Suprapubic skin (tissue), 4 donors: ENCODE measurements around the gene ANKRD44. TPM values are rescaled to one million over a fixed set of nuclear protein-coding genes. Genes with fewer than 3 reads are reported as not detected.

Source experiments
- DNase-seq, 2 donors: peaks; one replicate each; pipeline ENCODE4 v3.0.0-alpha.2; 2019; ENCODE audit warnings: low spot score in 2 of 2
- H3K27ac ChIP-seq: fragments of 200-600 bp; sonication (generic); one replicate; pipeline ENCODE4 v1.5.1; 2019
- H3K27me3 ChIP-seq: fragments of 200-600 bp; sonication (generic); one replicate; pipeline ENCODE4 v1.5.1; 2019
- H3K36me3 ChIP-seq: fragments of 200-600 bp; sonication (generic); one replicate; pipeline ENCODE4 v1.5.1; 2019
- H3K4me1 ChIP-seq: fragments of 200-600 bp; sonication (generic); one replicate; pipeline ENCODE4 v1.5.1; 2019
- H3K4me3 ChIP-seq: fragments of 200-600 bp; sonication (generic); one replicate; pipeline ENCODE4 v1.5.1; 2019; ENCODE audit warnings: mild to moderate bottlenecking
- H3K9me3 ChIP-seq: fragments of 200-600 bp; sonication (generic); one replicate; pipeline ENCODE4 v1.5.1; 2019
- EP300 ChIP-seq: sonication (generic); formaldehyde crosslinking; IDR thresholded peaks from one replicate; pipeline ENCODE4 v1.6.1; 2017; ENCODE audit warnings: antibody characterized with exemption
- POLR2A ChIP-seq, 2 donors: fragments of 450-650 bp; IDR thresholded peaks; one replicate each; pipeline ENCODE4 v1.6.1; 2017; ENCODE audit warnings: antibody characterized with exemption in 2 of 2, mild to moderate bottlenecking in 2 of 2, moderate library complexity in 2 of 2
- POLR2AphosphoS5 ChIP-seq, 3 donors: sonication (generic); formaldehyde crosslinking; IDR thresholded peaks; one replicate each; pipeline ENCODE4 v1.6.1; 2017; ENCODE audit warnings: antibody characterized with exemption in 3 of 3
- WGBS: methylation state at CpG from one replicate; pipeline ENCODE4 v1.1.5; 2018; 5-methylcytosine and 5-hydroxymethylcytosine counted together
- total RNA-seq, 4 donors: library from RNA; depleted of rRNA; stranded (reverse); fragments of >200 nt; gene quantifications; one replicate each; pipeline ENCODE4 v1.1.0, GENCODE V29; 2016
- TF ChIP-seq, protein P1 (sequence below), 2 donors: fragments of 200-600 bp in 1 of 2; fragments of 450-650 bp in 1 of 2; sonication (generic) in 1 of 2; IDR thresholded peaks; one replicate each; pipeline ENCODE4 v1.5.1; 2016 to 2019; ENCODE audit warnings: antibody characterized with exemption in 2 of 2, mild to moderate bottlenecking in 1 of 2, moderate library complexity in 1 of 2

ANKRD44 gene
- total RNA-seq, 4 donors from 2014 or later: 6.3 to 34.4 (median 17.8) TPM

DNA sequence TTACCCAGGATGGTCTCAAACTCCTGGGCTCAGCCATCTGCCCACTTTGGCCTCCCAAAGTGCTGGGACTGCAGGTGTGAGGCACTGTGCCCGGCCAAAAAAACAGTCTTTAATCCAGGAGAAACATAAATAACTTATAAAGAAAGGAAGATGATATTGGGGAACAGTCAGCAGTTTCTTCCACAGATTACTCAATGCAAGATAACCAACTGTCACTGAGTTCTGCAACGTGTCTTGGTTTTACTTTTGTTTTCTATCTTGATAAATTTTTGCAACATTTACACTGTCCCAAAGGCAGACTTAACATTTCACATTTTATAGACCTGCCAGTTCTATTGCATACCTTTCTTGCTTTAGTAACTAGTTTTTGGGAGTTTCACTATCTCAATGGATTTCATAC lies 71.1 kb downstream of the ANKRD44 start:
- H3K27me3 ChIP-seq: no peaks in the 10 kb centered on the region
- TF ChIP-seq POLR2A (IDR thresholded peaks at IDR 0.05) (no peak), EP300 (no peak), POLR2AphosphoS5 (IDR thresholded peaks at IDR 0.05) (no peak)
- TF ChIP-seq, protein P1, sequence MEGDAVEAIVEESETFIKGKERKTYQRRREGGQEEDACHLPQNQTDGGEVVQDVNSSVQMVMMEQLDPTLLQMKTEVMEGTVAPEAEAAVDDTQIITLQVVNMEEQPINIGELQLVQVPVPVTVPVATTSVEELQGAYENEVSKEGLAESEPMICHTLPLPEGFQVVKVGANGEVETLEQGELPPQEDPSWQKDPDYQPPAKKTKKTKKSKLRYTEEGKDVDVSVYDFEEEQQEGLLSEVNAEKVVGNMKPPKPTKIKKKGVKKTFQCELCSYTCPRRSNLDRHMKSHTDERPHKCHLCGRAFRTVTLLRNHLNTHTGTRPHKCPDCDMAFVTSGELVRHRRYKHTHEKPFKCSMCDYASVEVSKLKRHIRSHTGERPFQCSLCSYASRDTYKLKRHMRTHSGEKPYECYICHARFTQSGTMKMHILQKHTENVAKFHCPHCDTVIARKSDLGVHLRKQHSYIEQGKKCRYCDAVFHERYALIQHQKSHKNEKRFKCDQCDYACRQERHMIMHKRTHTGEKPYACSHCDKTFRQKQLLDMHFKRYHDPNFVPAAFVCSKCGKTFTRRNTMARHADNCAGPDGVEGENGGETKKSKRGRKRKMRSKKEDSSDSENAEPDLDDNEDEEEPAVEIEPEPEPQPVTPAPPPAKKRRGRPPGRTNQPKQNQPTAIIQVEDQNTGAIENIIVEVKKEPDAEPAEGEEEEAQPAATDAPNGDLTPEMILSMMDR (IDR thresholded peaks at IDR 0.05): no peak
- H3K36me3 ChIP-seq: no peaks in the 10 kb centered on the region
- peaks cover 17% of the 10 kb centered on the region for H3K4me1 ChIP-seq
- WGBS: 49% methylated on average over 2 of the region's 2 CpGs
- H3K9me3 ChIP-seq: no peaks in the 10 kb centered on the region
- no peak overlapping the region for H3K4me3 ChIP-seq
- no peak for DNase-seq
- peak overlapping the region; percentile 27 for H3K27ac ChIP-seq

DNA sequence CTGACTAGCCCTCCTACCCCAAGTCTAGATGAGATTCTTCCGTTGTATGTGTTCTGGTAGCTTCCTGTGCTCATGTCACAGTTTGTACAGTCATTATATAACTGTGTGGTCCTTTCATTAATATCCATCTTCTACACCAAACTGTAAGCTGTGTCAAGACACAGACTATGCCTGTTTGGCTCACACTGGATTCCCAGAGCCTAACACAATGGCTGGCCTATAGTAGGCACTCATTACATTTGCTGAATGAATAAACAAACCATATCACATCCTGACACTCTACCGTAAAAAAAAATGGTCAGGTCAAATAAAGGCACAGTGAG lies 72.6 kb downstream of the ANKRD44 start:
- Histone ChIP-seq H3K27me3 (no peaks in the 10 kb centered on the region), H3K4me3 (no peak overlapping the region), H3K9me3 (no peaks in the 10 kb centered on the region), H3K36me3 (no peaks in the 10 kb centered on the region), H3K4me1 (peaks cover 17% of the 10 kb centered on the region), H3K27ac (peak overlapping the region; percentile 56)
- 82% methylated on average over 2 of the region's 2 CpGs for WGBS
- no peak for TF ChIP-seq EP300
- TF ChIP-seq POLR2A (IDR thresholded peaks at IDR 0.05): no peak
- TF ChIP-seq POLR2AphosphoS5 (IDR thresholded peaks at IDR 0.05): no peak
- TF ChIP-seq, protein P1 (IDR thresholded peaks at IDR 0.05): no peak
- DNase-seq: no peak

DNA sequence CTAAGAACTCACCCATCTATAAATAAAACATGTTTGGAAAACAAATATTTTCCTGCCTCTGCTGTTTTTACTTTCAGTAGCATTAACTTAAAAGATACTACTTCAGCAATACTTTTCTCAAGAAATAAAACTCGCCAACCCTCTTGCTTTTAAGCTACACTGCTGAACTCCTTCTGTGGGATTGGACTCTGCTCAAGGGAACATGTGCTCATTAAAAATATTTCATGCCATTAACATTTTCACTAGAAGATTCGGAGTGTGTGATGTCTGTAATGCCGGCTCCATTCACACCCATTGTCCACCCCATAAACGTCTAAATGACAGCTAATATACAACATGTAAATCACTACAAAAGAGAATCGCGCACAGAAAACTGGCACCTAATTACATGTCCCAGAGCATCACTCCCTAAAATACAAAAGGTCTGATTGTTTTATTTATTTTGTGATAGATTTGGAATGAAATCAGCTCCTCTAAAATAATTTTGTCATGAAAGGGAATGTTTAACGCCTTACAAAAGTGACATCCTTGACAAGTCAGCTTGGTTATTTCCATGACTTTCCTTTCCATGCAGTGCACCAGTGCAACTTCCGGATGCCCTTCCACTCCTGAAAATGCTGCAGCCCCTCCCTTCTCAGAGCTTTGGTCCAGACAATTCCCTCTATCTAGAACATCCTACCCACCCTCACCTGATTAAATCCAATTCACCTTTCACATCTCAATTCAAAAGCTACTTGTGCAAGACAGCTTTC lies 73.1 kb downstream of the ANKRD44 start:
- no peak for DNase-seq
- Histone ChIP-seq H3K27me3 (no peaks in the 10 kb centered on the region), H3K36me3 (no peaks in the 10 kb centered on the region), H3K4me1 (peaks cover 17% of the 10 kb centered on the region), H3K9me3 (no peaks in the 10 kb centered on the region), H3K4me3 (no peak overlapping the region), H3K27ac (peak overlapping the region; percentile 56)
- WGBS: 64% methylated on average over 8 of the region's 8 CpGs
- TF ChIP-seq EP300 (no peak), POLR2A (IDR thresholded peaks at IDR 0.05) (no peak), POLR2AphosphoS5 (IDR thresholded peaks at IDR 0.05) (no peak)
- TF ChIP-seq, protein P1 (IDR thresholded peaks at IDR 0.05): no peak

DNA sequence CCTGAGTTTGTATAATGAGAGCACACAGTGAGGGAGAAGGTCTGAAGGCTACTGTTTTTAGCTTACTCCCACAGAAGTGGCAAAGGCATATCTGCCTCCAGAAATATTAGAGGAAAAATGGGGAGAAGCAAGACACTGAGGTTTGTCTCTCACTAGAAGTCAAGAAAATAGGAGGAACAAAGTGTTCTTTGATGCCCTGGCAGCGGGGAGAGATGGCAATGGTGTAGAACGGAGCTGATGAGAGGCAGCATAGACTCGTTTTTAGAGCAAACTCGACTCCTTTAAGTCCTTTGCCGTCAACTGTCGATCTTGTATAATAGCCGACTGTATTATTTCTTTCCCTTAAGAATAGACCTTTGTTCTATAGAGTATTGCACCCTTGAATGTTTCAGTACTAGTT lies 73.8 kb downstream of the ANKRD44 start:
- TF ChIP-seq EP300 (no peak), POLR2A (IDR thresholded peaks at IDR 0.05) (no peak), POLR2AphosphoS5 (IDR thresholded peaks at IDR 0.05) (no peak)
- TF ChIP-seq, protein P1 (IDR thresholded peaks at IDR 0.05): no peak
- Histone ChIP-seq H3K4me1 (peaks cover 17% of the 10 kb centered on the region), H3K27ac (no peak overlapping the region), H3K36me3 (no peaks in the 10 kb centered on the region), H3K4me3 (no peak overlapping the region), H3K27me3 (no peaks in the 10 kb centered on the region), H3K9me3 (no peaks in the 10 kb centered on the region)
- 65% methylated on average over 7 of the region's 7 CpGs for WGBS
- DNase-seq: no peak

DNA sequence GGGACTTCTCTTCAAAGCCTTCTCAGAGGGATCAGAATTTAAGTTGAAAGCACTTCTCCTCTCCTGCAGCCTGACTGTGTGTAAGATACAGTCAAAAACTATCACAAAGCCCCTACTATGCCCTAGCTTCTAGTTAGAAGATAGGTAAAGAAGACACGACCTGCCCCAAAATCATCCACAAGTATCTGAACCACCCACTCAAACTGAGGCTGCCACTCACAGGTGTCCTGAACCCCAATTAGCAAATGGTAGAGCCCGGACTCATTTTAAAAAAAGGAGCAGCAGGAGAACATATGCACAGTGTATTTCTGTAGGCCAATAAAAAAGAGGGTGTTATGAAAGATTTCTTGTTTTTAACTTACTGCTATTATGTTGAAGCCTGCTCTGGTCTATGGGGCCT lies 74.4 kb downstream of the ANKRD44 start:
- WGBS: 90% methylated on average over 2 of the region's 2 CpGs
- H3K36me3 ChIP-seq: no peaks in the 10 kb centered on the region
- peaks cover 17% of the 10 kb centered on the region for H3K4me1 ChIP-seq
- no peak overlapping the region for H3K27ac ChIP-seq
- no peaks in the 10 kb centered on the region for H3K27me3 ChIP-seq
- TF ChIP-seq POLR2AphosphoS5 (IDR thresholded peaks at IDR 0.05) (no peak), POLR2A (IDR thresholded peaks at IDR 0.05) (no peak), EP300 (no peak)
- TF ChIP-seq, protein P1 (IDR thresholded peaks at IDR 0.05): no peak
- H3K4me3 ChIP-seq: no peak overlapping the region
- DNase-seq: no peak
- H3K9me3 ChIP-seq: no peaks in the 10 kb centered on the region
